HG03066 (cell line): ENCODE measurements around the gene BRD3OS.
"Not testable (repeated sequence)": the region's sequence is repeated elsewhere in the genome, so short reads cannot be mapped to it uniquely, and the experiment has no call there.

Experiments used
- ATAC-seq: cut with Tn5 transposase; IDR thresholded peaks from one replicate; pipeline ENCODE4 v1.9.1; 2021; ENCODE audit warnings: low read depth; ENCODE audit not compliant: unreplicated experiment

Gene BRD3OS

GRCh38 chr9:134061019-134061687, 35.9 kb downstream of the BRD3OS start:
- ATAC-seq: no peak

GRCh38 chr9:134061688-134062371, 36.5 kb downstream of the BRD3OS start:
- no peak for ATAC-seq

GRCh38 chr9:134062461-134063087, 37.3 kb downstream of the BRD3OS start:
- no peak for ATAC-seq

GRCh38 chr9:134063088-134063570, 37.8 kb downstream of the BRD3OS start:
- no peak for ATAC-seq

- ATAC-seq: no peak
Observed at GRCh38 chr9:134063571-134064450, 38.5 kb downstream of the BRD3OS start.

GRCh38 chr9:134064711-134065110, 39.4 kb downstream of the BRD3OS start:
- no peak for ATAC-seq

GRCh38 chr9:134065612-134066419, 40.5 kb downstream of the BRD3OS start:
- peak; percentile 41 for ATAC-seq

GRCh38 chr9:134066526-134066912, 41.2 kb downstream of the BRD3OS start:
- no peak for ATAC-seq

- ATAC-seq: no peak
Observed at GRCh38 chr9:134066913-134067851, 41.9 kb downstream of the BRD3OS start.

- ATAC-seq: peak; percentile 46
Observed at GRCh38 chr9:134067904-134068743, 42.8 kb downstream of the BRD3OS start, which contains the start of gene BRD3. TSS of gene BRD3 (minus strand) at chr9:134068026. CDS start at chr9:134053477, 14,549 bp downstream.

GRCh38 chr9:134068744-134069479, 43.6 kb downstream of the BRD3OS start:
- no peak for ATAC-seq

- no peak for ATAC-seq
Observed at GRCh38 chr9:134069480-134070399, 44.5 kb downstream of the BRD3OS start.

GRCh38 chr9:134071149-134071548, 45.9 kb downstream of the BRD3OS start:
- no peak for ATAC-seq

GRCh38 chr9:134072683-134073082, 47.4 kb downstream of the BRD3OS start:
- ATAC-seq: not testable (repeated sequence)

- ATAC-seq: no peak
Observed at GRCh38 chr9:134073500-134073899, 48.2 kb downstream of the BRD3OS start.

GRCh38 chr9:134075689-134076088, 50.4 kb downstream of the BRD3OS start:
- not testable (repeated sequence) for ATAC-seq
